CD14-positive monocyte (primary cell): Measurements from ENCODE around the gene RELB. TPM values are rescaled to one million over a fixed set of nuclear protein-coding genes. Genes with fewer than 3 reads are reported as not detected.

Source experiments
- DNase-seq, 3 donors: peaks; one replicate each; pipeline ENCODE4 v3.0.0-alpha.2; 2011 to 2022
- H2AFZ ChIP-seq: 2 replicates; pipeline ENCODE4 v1.6.0; 2012; ENCODE audit warnings: mild to moderate bottlenecking, low read depth, low read length, inconsistent platforms; ENCODE audit not compliant: insufficient read depth, poor library complexity, severe bottlenecking
- H3K27ac ChIP-seq, 2 donors: 1 replicate in 1 of 2; 2 replicates in 1 of 2; pipeline ENCODE4 v1.5.1; 2012 to 2013; ENCODE audit warnings: low read length in 2 of 2, control low read depth in 1 of 2, inconsistent platforms in 1 of 2, low read depth in 1 of 2, mild to moderate bottlenecking in 1 of 2
- H3K27me3 ChIP-seq, 2 donors: one replicate each; pipeline versions ENCODE4 v1.6.0 to v1.6.1; 2011 to 2013; ENCODE audit warnings: low read length in 2 of 2; ENCODE audit not compliant: control insufficient read depth in 2 of 2, insufficient read depth in 2 of 2
- H3K36me3 ChIP-seq, 2 donors: replicated peaks in 1 of 2; 1 replicate in 1 of 2; 2 replicates in 1 of 2; pipeline versions ENCODE4 v1.5.1 to v1.6.1; 2012 to 2013; ENCODE audit warnings: low read length in 2 of 2, control low read depth in 1 of 2, inconsistent platforms in 1 of 2, mild to moderate bottlenecking in 1 of 2; ENCODE audit not compliant: insufficient read depth in 2 of 2, control insufficient read depth in 1 of 2
- H3K4me1 ChIP-seq, 2 donors: 1 replicate in 1 of 2; 2 replicates in 1 of 2; pipeline versions ENCODE4 v1.5.1 to v1.6.1; 2012 to 2013; ENCODE audit warnings: low read length in 2 of 2, control low read depth in 1 of 2, inconsistent platforms in 1 of 2, mild to moderate bottlenecking in 1 of 2, moderate library complexity in 1 of 2; ENCODE audit not compliant: insufficient read depth in 2 of 2, control insufficient read depth in 1 of 2
- H3K4me2 ChIP-seq: replicated peaks from 2 replicates; pipeline ENCODE3; 2012; ENCODE audit warnings: low read length, moderate library complexity, mild to moderate bottlenecking; ENCODE audit not compliant: poor library complexity, severe bottlenecking; ENCODE audit errors: extremely low read depth
- H3K4me3 ChIP-seq, 3 experiments: fragments of 200-600 bp in 1 of 3; sonication (generic) in 1 of 3; replicated peaks in 1 of 3; 1 replicate in 2 of 3; 2 replicates in 1 of 3; pipeline ENCODE4 v1.5.1; 2011 to 2013; ENCODE audit warnings: low read length in 3 of 3, mild to moderate bottlenecking in 3 of 3, control low read depth in 2 of 3, low read depth in 2 of 3, inconsistent platforms in 1 of 3, moderate library complexity in 1 of 3
- H3K79me2 ChIP-seq: 2 replicates; pipeline ENCODE4 v1.6.0; 2012; ENCODE audit warnings: mild to moderate bottlenecking, control low read depth, inconsistent platforms, low read length, moderate library complexity; ENCODE audit not compliant: insufficient read depth
- H3K9ac ChIP-seq: 2 replicates; pipeline ENCODE4 v1.6.0; 2017; ENCODE audit warnings: low read length, mild to moderate bottlenecking; ENCODE audit not compliant: insufficient read depth, poor library complexity, severe bottlenecking
- H3K9me3 ChIP-seq, 2 donors: replicated peaks in 1 of 2; 1 replicate in 1 of 2; 2 replicates in 1 of 2; pipeline versions ENCODE4 v1.5.1 to v1.6.1; 2012 to 2013; ENCODE audit warnings: low read length in 2 of 2, control low read depth in 1 of 2; ENCODE audit not compliant: control insufficient read depth in 1 of 2, insufficient read depth in 1 of 2
- H4K20me1 ChIP-seq: 2 replicates; pipeline ENCODE4 v1.6.0; 2012; ENCODE audit warnings: mild to moderate bottlenecking, low read length, control low read depth, moderate library complexity; ENCODE audit not compliant: insufficient read depth
- H3K27ac Mint-ChIP-seq, 7 donors: one replicate each; pipeline ENCODE4 v1.8.0; 2020; ENCODE audit warnings: mild to moderate bottlenecking in 7 of 7, mixed read lengths in 7 of 7, moderate library complexity in 6 of 7, inconsistent platforms in 2 of 7
- H3K27me3 Mint-ChIP-seq, 3 donors: one replicate each; pipeline ENCODE4 v1.8.0; 2021 to 2022; ENCODE audit warnings: low read depth in 3 of 3, mild to moderate bottlenecking in 3 of 3, mixed read lengths in 3 of 3, moderate library complexity in 3 of 3, inconsistent platforms in 1 of 3
- H3K36me3 Mint-ChIP-seq, 2 donors: one replicate each; pipeline ENCODE4 v1.8.0; 2020; ENCODE audit warnings: mixed read lengths in 2 of 2, inconsistent platforms in 1 of 2, mild to moderate bottlenecking in 1 of 2
- H3K4me1 Mint-ChIP-seq: one replicate; pipeline ENCODE4 v1.8.0; 2020; ENCODE audit warnings: mild to moderate bottlenecking, mixed read lengths
- H3K4me3 Mint-ChIP-seq, 2 donors: one replicate each; pipeline ENCODE4 v1.8.0; 2020; ENCODE audit warnings: mild to moderate bottlenecking in 2 of 2, mixed read lengths in 2 of 2, moderate library complexity in 1 of 2
- H3K9me3 Mint-ChIP-seq, 7 donors: one replicate each; pipeline ENCODE4 v1.8.0; 2020 to 2022; ENCODE audit warnings: mixed read lengths in 7 of 7, mild to moderate bottlenecking in 6 of 7, moderate library complexity in 6 of 7, inconsistent platforms in 2 of 7
- CTCF ChIP-seq: fragments of 200-600 bp; IDR thresholded peaks from one replicate; pipeline ENCODE4 v1.8.0; 2022; ENCODE audit warnings: antibody characterized with exemption, mild to moderate bottlenecking
- WGBS: methylation state at CpG from one replicate; pipeline ENCODE4 v1.1.5; 2013; ENCODE audit warnings: missing lambda C conversion rate; ENCODE audit not compliant: insufficient coverage; 5-methylcytosine and 5-hydroxymethylcytosine counted together
- intact Hi-C, 2 donors: fragments of 100-400 bp; cut with micrococcal nuclease; formaldehyde crosslinking; loops; one replicate each; pipeline versions ENCODE4 v1.15.0 to v1.15.1; 2023
- polyA plus RNA-seq, 3 donors: library from polyadenylated mRNA; depleted of rRNA in 1 of 3; unstranded in 2 of 3; stranded (reverse) in 1 of 3; fragments of 300-500 nt in 2 of 3; fragments of >200 nt in 1 of 3; fragmentation: Illumina TruSeq in 2 of 3; gene quantifications; 1 replicate in 2 of 3; 2 replicates in 1 of 3; pipeline ENCODE4 v1.2.3, GENCODE V29; 2012 to 2021

The RELB gene
- polyA plus RNA-seq, 3 donors = 32.3 to 35.0 (median 34.4) TPM

- Histone ChIP-seq H3K4me2 (no peak overlapping the region), H4K20me1 (peaks cover 20% of the 10 kb centered on the region), H3K4me3 (no peak overlapping the region), H3K36me3 (peaks cover 10 to 55% of the 10 kb centered on the region in 2 donors), H3K9ac (no peak overlapping the region), H3K9me3 (no peaks in the 10 kb centered on the region), H2AFZ (no peak overlapping the region), H3K4me1 (no peaks in the 10 kb centered on the region), H3K27me3 (no peaks in the 10 kb centered on the region), H3K27ac (no peak overlapping the region), H3K79me2 (no peaks in the 10 kb centered on the region)
- H3K4me1 Mint-ChIP-seq = no peaks in the 10 kb centered on the region
- intact Hi-C loops = no loop called here
- peaks cover 40 to 62% of the 10 kb centered on the region in 2 donors for H3K36me3 Mint-ChIP-seq
- 94% methylated on average over 2 of the region's 2 CpGs for WGBS
- TF ChIP-seq CTCF = no peak
- H3K27ac Mint-ChIP-seq = no peak overlapping the region
- DNase-seq = no peak
- H3K27me3 Mint-ChIP-seq = peaks cover 0 to 1% (median 0%) of the 10 kb centered on the region in 3 donors
- H3K9me3 Mint-ChIP-seq = peaks cover 0 to 3% (median 0%) of the 10 kb centered on the region in 7 donors
- no peak overlapping the region for H3K4me3 Mint-ChIP-seq
These were observed 17.9 kb downstream of the RELB start for GRCh38 chr19:45019187-45019586.

- Histone ChIP-seq H3K4me1 (no peaks in the 10 kb centered on the region), H4K20me1 (peaks cover 19% of the 10 kb centered on the region), H3K27me3 (no peaks in the 10 kb centered on the region), H3K4me2 (no peak overlapping the region), H3K9ac (no peak overlapping the region), H3K4me3 (no peak overlapping the region), H3K27ac (no peak overlapping the region), H3K36me3 (peaks cover 10 to 48% of the 10 kb centered on the region in 2 donors), H3K9me3 (no peaks in the 10 kb centered on the region), H2AFZ (no peak overlapping the region), H3K79me2 (no peaks in the 10 kb centered on the region)
- Mint-ChIP-seq H3K4me3 (no peak overlapping the region), H3K4me1 (no peaks in the 10 kb centered on the region), H3K27me3 (peaks cover 0 to 1% (median 0%) of the 10 kb centered on the region in 3 donors), H3K27ac (peak overlapping the region in 1 of 7 donors; percentile 14), H3K9me3 (peaks cover 0 to 3% (median 0%) of the 10 kb centered on the region in 7 donors), H3K36me3 (peaks cover 38 to 57% of the 10 kb centered on the region in 2 donors)
- TF ChIP-seq CTCF = no peak
- no CpG with 5 or more reads among the region's 3 CpGs for WGBS
- intact Hi-C loops = no loop called here
- DNase-seq = no peak
These were observed 18.8 kb downstream of the RELB start for GRCh38 chr19:45020071-45020470.
